Neutrophil (primary cell): Measurements from ENCODE around the gene YES1.

Source experiments
- H3K27ac ChIP-seq: fragments of 200-600 bp; sonication (generic); 2 replicates; pipeline ENCODE4 v1.5.1; 2016; ENCODE audit warnings: mild to moderate bottlenecking, moderate library complexity
- H3K27me3 ChIP-seq: fragments of 200-600 bp; sonication (generic); 2 replicates; pipeline ENCODE4 v1.6.0; 2016; ENCODE audit warnings: mild to moderate bottlenecking
- H3K36me3 ChIP-seq: fragments of 200-600 bp; sonication (generic); 2 replicates; pipeline ENCODE4 v1.5.1; 2017
- H3K4me1 ChIP-seq, 2 experiments: fragments of 200-600 bp in 1 of 2; sonication (generic) in 1 of 2; 1 replicate in 1 of 2; 2 replicates in 1 of 2; pipeline versions ENCODE4 v1.5.1 to v1.6.1; 2013 to 2016; ENCODE audit warnings: low read depth in 1 of 2, low read length in 1 of 2, mild to moderate bottlenecking in 1 of 2, moderate library complexity in 1 of 2; ENCODE audit not compliant: control insufficient read depth in 1 of 2, insufficient read depth in 1 of 2
- H3K4me3 ChIP-seq, 2 experiments: fragments of 200-600 bp in 1 of 2; sonication (generic) in 1 of 2; 1 replicate in 1 of 2; 2 replicates in 1 of 2; pipeline ENCODE4 v1.5.1; 2013 to 2016; ENCODE audit warnings: low read depth in 1 of 2, low read length in 1 of 2, mild to moderate bottlenecking in 1 of 2, moderate library complexity in 1 of 2
- H3K9me3 ChIP-seq: fragments of 200-600 bp; sonication (generic); 2 replicates; pipeline ENCODE4 v1.5.1; 2016
- TF ChIP-seq, protein P1 (sequence below): fragments of 200-600 bp; sonication (generic); IDR thresholded peaks from 2 replicates; pipeline ENCODE4 v1.5.1; 2016; ENCODE audit warnings: antibody characterized with exemption

YES1 gene

DNA sequence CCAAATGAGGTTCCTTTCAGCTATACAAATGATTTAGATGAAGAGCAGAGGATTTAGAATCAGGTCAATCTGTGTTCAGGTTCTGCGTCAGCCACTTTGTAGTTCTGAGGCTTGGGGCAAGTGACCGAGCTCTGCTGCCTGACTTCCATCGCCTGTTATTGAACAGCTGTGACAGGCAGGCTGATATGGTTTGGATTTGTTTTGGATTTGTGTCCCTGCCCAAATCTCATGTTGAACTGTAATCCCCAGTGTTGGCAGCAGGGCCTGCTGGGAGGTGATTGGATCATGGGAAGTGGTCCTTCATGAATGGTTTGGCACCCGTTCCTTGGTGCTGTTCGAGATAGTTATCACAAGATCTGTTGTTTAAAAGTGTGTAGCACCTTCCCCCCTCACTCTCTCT is 136.0 kb downstream of the YES1 start:
- Histone ChIP-seq H3K4me3 (no peak overlapping the region), H3K27ac (no peak overlapping the region), H3K36me3 (peaks cover 78% of the 10 kb centered on the region), H3K27me3 (no peaks in the 10 kb centered on the region), H3K4me1 (no peaks in the 10 kb centered on the region), H3K9me3 (no peaks in the 10 kb centered on the region)
- TF ChIP-seq, protein P1, sequence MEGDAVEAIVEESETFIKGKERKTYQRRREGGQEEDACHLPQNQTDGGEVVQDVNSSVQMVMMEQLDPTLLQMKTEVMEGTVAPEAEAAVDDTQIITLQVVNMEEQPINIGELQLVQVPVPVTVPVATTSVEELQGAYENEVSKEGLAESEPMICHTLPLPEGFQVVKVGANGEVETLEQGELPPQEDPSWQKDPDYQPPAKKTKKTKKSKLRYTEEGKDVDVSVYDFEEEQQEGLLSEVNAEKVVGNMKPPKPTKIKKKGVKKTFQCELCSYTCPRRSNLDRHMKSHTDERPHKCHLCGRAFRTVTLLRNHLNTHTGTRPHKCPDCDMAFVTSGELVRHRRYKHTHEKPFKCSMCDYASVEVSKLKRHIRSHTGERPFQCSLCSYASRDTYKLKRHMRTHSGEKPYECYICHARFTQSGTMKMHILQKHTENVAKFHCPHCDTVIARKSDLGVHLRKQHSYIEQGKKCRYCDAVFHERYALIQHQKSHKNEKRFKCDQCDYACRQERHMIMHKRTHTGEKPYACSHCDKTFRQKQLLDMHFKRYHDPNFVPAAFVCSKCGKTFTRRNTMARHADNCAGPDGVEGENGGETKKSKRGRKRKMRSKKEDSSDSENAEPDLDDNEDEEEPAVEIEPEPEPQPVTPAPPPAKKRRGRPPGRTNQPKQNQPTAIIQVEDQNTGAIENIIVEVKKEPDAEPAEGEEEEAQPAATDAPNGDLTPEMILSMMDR = no peak

DNA sequence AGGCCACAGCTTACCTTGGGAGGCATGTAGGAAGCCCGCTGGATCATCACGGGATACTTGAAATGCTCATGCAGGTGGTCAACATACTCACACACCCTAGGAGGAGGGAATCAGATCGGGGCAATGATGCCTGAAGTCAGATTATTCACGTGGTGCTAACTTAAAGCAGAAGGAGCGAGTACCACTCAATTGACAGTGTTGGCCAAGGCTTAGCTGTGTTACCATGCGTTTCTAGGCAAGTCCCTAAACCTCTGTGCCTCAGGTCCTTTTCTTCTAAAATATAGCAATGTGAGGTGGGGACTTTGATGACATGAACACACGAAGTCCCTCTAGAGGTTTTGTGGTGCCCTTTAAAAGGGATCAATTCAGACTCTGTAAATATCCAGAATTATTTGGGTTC is 136.7 kb downstream of the YES1 start:
- TF ChIP-seq, protein P1 = no peak
- Histone ChIP-seq H3K27me3 (no peaks in the 10 kb centered on the region), H3K9me3 (no peaks in the 10 kb centered on the region), H3K36me3 (peaks cover 85% of the 10 kb centered on the region), H3K4me3 (no peak overlapping the region), H3K27ac (no peak overlapping the region), H3K4me1 (no peaks in the 10 kb centered on the region)

DNA sequence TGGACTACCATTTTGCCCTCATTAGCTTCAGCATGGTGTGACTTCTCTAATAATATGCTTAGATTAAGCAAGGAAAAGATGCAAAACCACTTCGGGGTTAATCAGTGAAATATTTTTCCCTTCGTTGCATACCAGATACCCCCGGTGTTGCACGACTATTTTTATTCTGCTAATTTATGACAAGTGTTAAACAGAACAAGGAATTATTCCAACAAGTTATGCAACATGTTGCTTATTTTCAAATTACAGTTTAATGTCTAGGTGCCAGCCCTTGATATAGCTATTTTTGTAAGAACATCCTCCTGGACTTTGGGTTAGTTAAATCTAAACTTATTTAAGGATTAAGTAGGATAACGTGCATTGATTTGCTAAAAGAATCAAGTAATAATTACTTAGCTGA is 138.3 kb downstream of the YES1 start:
- no peak overlapping the region for H3K27ac ChIP-seq
- no peaks in the 10 kb centered on the region for H3K9me3 ChIP-seq
- peaks cover 83% of the 10 kb centered on the region for H3K36me3 ChIP-seq
- TF ChIP-seq, protein P1 = no peak
- no peak overlapping the region for H3K4me3 ChIP-seq
- no peaks in the 10 kb centered on the region for H3K4me1 ChIP-seq
- no peaks in the 10 kb centered on the region for H3K27me3 ChIP-seq

DNA sequence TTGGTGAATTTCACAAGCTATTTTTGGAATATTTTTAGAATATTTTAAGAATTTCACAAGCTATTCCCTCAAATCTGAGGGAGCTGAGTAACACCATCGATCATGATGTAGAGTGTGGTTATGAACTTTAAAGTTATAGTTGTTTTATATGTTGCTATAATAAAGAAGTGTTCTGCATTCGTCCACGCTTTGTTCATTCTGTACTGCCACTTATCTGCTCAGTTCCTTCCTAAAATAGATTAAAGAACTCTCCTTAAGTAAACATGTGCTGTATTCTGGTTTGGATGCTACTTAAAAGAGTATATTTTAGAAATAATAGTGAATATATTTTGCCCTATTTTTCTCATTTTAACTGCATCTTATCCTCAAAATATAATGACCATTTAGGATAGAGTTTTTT is 138.7 kb downstream of the YES1 start:
- Histone ChIP-seq H3K9me3 (no peaks in the 10 kb centered on the region), H3K4me3 (no peak overlapping the region), H3K27me3 (no peaks in the 10 kb centered on the region), H3K36me3 (peaks cover 78% of the 10 kb centered on the region), H3K4me1 (no peaks in the 10 kb centered on the region), H3K27ac (no peak overlapping the region)
- TF ChIP-seq, protein P1 = no peak
